ENCODE data around the gene CLK1. TPM values are rescaled to one million over a fixed set of nuclear protein-coding genes. Genes with fewer than 3 reads are reported as not detected.
A peak's percentile ranks its signal among the peaks of the same experiment; 100 is the strongest.

CLK1 gene
- total and polyA plus RNA-seq, 2 of the 8 experiments (the other 6 are each of a cell fraction or from before 2014, with no cell fraction given), result 22.3 to 35.2 TPM

DNA sequence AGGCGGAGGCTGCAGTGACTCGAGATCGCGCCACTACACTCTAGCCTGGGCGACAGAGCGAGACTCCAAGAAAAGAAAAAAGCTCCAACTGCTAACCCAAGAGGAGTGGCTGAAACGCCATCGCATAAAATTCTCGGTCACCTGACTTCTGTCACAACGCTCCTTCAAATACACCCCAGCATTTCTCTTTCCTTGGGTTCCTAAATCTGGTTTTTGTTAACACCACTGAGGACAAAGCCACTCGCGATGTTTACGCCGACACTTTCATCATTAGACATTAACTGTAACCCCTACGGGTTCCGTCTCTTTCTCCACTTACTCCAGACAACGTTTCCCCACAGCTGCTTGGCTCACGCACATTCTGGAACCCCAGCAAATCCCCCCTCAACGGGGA lies 679 bp downstream of the CLK1 start (continued):
- TF ChIP-seq SRF (IDR thresholded peaks at IDR 0.05; ENCODE audit: low read depth, low read length) (no peak), TAF7 (optimal IDR thresholded peaks at IDR 0.05; ENCODE audit: borderline replicate concordance, low read depth, low read length) (no peak), EZH2 (IDR thresholded peaks at IDR 0.05; ENCODE audit: low read depth, low read length, severe bottlenecking) (no peak), SAP30 (IDR thresholded peaks at IDR 0.05; ENCODE audit: insufficient read depth, insufficient replicate concordance, low read length) (peak; percentile 71), NRF1 (IDR thresholded peaks at IDR 0.05; ENCODE audit: low read depth, low read length) (no peak)
- TF ChIP-seq, protein P1, sequence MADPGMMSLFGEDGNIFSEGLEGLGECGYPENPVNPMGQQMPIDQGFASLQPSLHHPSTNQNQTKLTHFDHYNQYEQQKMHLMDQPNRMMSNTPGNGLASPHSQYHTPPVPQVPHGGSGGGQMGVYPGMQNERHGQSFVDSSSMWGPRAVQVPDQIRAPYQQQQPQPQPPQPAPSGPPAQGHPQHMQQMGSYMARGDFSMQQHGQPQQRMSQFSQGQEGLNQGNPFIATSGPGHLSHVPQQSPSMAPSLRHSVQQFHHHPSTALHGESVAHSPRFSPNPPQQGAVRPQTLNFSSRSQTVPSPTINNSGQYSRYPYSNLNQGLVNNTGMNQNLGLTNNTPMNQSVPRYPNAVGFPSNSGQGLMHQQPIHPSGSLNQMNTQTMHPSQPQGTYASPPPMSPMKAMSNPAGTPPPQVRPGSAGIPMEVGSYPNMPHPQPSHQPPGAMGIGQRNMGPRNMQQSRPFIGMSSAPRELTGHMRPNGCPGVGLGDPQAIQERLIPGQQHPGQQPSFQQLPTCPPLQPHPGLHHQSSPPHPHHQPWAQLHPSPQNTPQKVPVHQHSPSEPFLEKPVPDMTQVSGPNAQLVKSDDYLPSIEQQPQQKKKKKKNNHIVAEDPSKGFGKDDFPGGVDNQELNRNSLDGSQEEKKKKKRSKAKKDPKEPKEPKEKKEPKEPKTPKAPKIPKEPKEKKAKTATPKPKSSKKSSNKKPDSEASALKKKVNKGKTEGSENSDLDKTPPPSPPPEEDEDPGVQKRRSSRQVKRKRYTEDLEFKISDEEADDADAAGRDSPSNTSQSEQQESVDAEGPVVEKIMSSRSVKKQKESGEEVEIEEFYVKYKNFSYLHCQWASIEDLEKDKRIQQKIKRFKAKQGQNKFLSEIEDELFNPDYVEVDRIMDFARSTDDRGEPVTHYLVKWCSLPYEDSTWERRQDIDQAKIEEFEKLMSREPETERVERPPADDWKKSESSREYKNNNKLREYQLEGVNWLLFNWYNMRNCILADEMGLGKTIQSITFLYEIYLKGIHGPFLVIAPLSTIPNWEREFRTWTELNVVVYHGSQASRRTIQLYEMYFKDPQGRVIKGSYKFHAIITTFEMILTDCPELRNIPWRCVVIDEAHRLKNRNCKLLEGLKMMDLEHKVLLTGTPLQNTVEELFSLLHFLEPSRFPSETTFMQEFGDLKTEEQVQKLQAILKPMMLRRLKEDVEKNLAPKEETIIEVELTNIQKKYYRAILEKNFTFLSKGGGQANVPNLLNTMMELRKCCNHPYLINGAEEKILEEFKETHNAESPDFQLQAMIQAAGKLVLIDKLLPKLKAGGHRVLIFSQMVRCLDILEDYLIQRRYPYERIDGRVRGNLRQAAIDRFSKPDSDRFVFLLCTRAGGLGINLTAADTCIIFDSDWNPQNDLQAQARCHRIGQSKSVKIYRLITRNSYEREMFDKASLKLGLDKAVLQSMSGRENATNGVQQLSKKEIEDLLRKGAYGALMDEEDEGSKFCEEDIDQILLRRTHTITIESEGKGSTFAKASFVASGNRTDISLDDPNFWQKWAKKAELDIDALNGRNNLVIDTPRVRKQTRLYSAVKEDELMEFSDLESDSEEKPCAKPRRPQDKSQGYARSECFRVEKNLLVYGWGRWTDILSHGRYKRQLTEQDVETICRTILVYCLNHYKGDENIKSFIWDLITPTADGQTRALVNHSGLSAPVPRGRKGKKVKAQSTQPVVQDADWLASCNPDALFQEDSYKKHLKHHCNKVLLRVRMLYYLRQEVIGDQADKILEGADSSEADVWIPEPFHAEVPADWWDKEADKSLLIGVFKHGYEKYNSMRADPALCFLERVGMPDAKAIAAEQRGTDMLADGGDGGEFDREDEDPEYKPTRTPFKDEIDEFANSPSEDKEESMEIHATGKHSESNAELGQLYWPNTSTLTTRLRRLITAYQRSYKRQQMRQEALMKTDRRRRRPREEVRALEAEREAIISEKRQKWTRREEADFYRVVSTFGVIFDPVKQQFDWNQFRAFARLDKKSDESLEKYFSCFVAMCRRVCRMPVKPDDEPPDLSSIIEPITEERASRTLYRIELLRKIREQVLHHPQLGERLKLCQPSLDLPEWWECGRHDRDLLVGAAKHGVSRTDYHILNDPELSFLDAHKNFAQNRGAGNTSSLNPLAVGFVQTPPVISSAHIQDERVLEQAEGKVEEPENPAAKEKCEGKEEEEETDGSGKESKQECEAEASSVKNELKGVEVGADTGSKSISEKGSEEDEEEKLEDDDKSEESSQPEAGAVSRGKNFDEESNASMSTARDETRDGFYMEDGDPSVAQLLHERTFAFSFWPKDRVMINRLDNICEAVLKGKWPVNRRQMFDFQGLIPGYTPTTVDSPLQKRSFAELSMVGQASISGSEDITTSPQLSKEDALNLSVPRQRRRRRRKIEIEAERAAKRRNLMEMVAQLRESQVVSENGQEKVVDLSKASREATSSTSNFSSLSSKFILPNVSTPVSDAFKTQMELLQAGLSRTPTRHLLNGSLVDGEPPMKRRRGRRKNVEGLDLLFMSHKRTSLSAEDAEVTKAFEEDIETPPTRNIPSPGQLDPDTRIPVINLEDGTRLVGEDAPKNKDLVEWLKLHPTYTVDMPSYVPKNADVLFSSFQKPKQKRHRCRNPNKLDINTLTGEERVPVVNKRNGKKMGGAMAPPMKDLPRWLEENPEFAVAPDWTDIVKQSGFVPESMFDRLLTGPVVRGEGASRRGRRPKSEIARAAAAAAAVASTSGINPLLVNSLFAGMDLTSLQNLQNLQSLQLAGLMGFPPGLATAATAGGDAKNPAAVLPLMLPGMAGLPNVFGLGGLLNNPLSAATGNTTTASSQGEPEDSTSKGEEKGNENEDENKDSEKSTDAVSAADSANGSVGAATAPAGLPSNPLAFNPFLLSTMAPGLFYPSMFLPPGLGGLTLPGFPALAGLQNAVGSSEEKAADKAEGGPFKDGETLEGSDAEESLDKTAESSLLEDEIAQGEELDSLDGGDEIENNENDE (IDR thresholded peaks at IDR 0.05; ENCODE audit: insufficient replicate concordance, low read length), result no peak

Measured in H1 (cell line).